HepG2 (cell line): ENCODE results near the gene IFT172. TPM values are rescaled to one million over a fixed set of nuclear protein-coding genes. Genes with fewer than 3 reads are reported as not detected.

Source experiments
- CBX5 ChIP-seq: sonication (generic); formaldehyde crosslinking; IDR thresholded peaks from 2 replicates; pipeline ENCODE4 v1.4.0; 2020; ENCODE audit warnings: missing genetic modification reagents, borderline replicate concordance
- ELF3 ChIP-seq: IDR thresholded peaks from 2 replicates; pipeline ENCODE4 v1.6.1; 2016; ENCODE audit warnings: missing genetic modification reagents, missing compliant biosample characterization
- FOXC1 ChIP-seq: sonication (generic); formaldehyde crosslinking; IDR thresholded peaks from 2 replicates; pipeline ENCODE4 v1.8.0; 2022; ENCODE audit warnings: mild to moderate bottlenecking, missing genetic modification reagents, borderline replicate concordance
- MAX ChIP-seq: IDR thresholded peaks from 2 replicates; pipeline ENCODE4 v1.6.1; 2012; ENCODE audit warnings: inconsistent platforms
- NFIC ChIP-seq: IDR thresholded peaks from 2 replicates; pipeline ENCODE4 v1.6.1; 2012; ENCODE audit warnings: mild to moderate bottlenecking, low read length, inconsistent platforms
- NR2C2 ChIP-seq: sonication (generic); formaldehyde crosslinking; IDR thresholded peaks from 2 replicates; pipeline ENCODE4 v1.4.0; 2020; ENCODE audit warnings: missing genetic modification reagents, mild to moderate bottlenecking, moderate library complexity, borderline replicate concordance
- NRL ChIP-seq: sonication (generic); formaldehyde crosslinking; IDR thresholded peaks from 2 replicates; pipeline ENCODE4 v1.5.0; 2020; ENCODE audit warnings: missing genetic modification reagents, mild to moderate bottlenecking, moderate library complexity, borderline replicate concordance
- POLR2G ChIP-seq: fragments of 200-400 bp; formaldehyde crosslinking; IDR thresholded peaks from 2 replicates; pipeline ENCODE4 v1.6.1; 2018; ENCODE audit warnings: mild to moderate bottlenecking, low read depth, low read length, moderate library complexity
- RAD21 ChIP-seq: fragments of 450-650 bp; formaldehyde crosslinking; IDR thresholded peaks from 2 replicates; pipeline ENCODE4 v1.5.0; 2020; ENCODE audit warnings: mild to moderate bottlenecking
- REST ChIP-seq, 2 experiments: IDR thresholded peaks; 2 replicates each; pipeline ENCODE4 v1.6.1; 2011 to 2012; ENCODE audit warnings: low read length in 2 of 2, borderline replicate concordance in 1 of 2, low read depth in 1 of 2, mild to moderate bottlenecking in 1 of 2, moderate library complexity in 1 of 2
- SOX13 ChIP-seq, 3 experiments: fragments of 450-650 bp in 1 of 3; sonication (generic) in 1 of 3; formaldehyde crosslinking in 1 of 3; IDR thresholded peaks in 2 of 3; conservative IDR thresholded peaks in 1 of 3; 2 replicates each; pipeline versions ENCODE4 v1.5.0 to v1.6.1; 2016 to 2020; ENCODE audit warnings: antibody characterized with exemption in 1 of 3, mild to moderate bottlenecking in 1 of 3, missing compliant biosample characterization in 1 of 3, missing genetic modification reagents in 1 of 3, moderate library complexity in 1 of 3
- TEAD3 ChIP-seq: optimal IDR thresholded peaks from 2 replicates; pipeline ENCODE3; 2016; ENCODE audit warnings: borderline replicate concordance
- ZBTB34 ChIP-seq: sonication (generic); formaldehyde crosslinking; IDR thresholded peaks from 2 replicates; pipeline ENCODE4 v1.8.0; 2022; ENCODE audit warnings: mild to moderate bottlenecking, missing genetic modification reagents
- ZFYVE20 ChIP-seq: sonication (generic); formaldehyde crosslinking; IDR thresholded peaks from 2 replicates; pipeline ENCODE4 v1.8.0; 2023; ENCODE audit warnings: low read depth, mild to moderate bottlenecking, moderate library complexity, missing genetic modification reagents, borderline replicate concordance
- ZKSCAN5 ChIP-seq: sonication (generic); formaldehyde crosslinking; IDR thresholded peaks from 2 replicates; pipeline ENCODE4 v1.5.1; 2020; ENCODE audit warnings: mild to moderate bottlenecking, missing genetic modification reagents
- ZNF432 ChIP-seq: sonication (generic); formaldehyde crosslinking; IDR thresholded peaks from 2 replicates; pipeline ENCODE4 v1.5.0; 2020; ENCODE audit warnings: missing genetic modification reagents, mild to moderate bottlenecking, borderline replicate concordance
- ZNF44 ChIP-seq: sonication (generic); formaldehyde crosslinking; IDR thresholded peaks from 2 replicates; pipeline ENCODE4 v1.5.1; 2020; ENCODE audit warnings: mild to moderate bottlenecking, missing genetic modification reagents
- ZNF572 ChIP-seq: sonication (generic); formaldehyde crosslinking; IDR thresholded peaks from 2 replicates; pipeline ENCODE4 v1.5.1; 2020; ENCODE audit warnings: mild to moderate bottlenecking, missing genetic modification reagents
- ZNF616 ChIP-seq: sonication (generic); formaldehyde crosslinking; IDR thresholded peaks from 2 replicates; pipeline ENCODE4 v1.5.0; 2020; ENCODE audit warnings: low read depth, mild to moderate bottlenecking, missing genetic modification reagents
- ZNF746 ChIP-seq: sonication (generic); formaldehyde crosslinking; IDR thresholded peaks from 2 replicates; pipeline ENCODE4 v1.8.0; 2022; ENCODE audit warnings: mild to moderate bottlenecking, missing genetic modification reagents
- ZNF839 ChIP-seq: sonication (generic); formaldehyde crosslinking; IDR thresholded peaks from 2 replicates; pipeline ENCODE4 v1.4.0; 2020; ENCODE audit warnings: missing genetic modification reagents, mild to moderate bottlenecking, borderline replicate concordance
- ZNF883 ChIP-seq: sonication (generic); formaldehyde crosslinking; IDR thresholded peaks from 2 replicates; pipeline ENCODE4 v1.5.1; 2020; ENCODE audit warnings: mild to moderate bottlenecking, missing genetic modification reagents; ENCODE audit errors: not compliant biosample characterization
- ZSCAN25 ChIP-seq: sonication (generic); formaldehyde crosslinking; IDR thresholded peaks from 2 replicates; pipeline ENCODE4 v1.8.0; 2022; ENCODE audit warnings: mild to moderate bottlenecking, missing genetic modification reagents
- polyA plus RNA-seq, 8 experiments: library from polyadenylated mRNA; depleted of rRNA in 3 of 8; stranded (reverse) in 7 of 8; unstranded in 1 of 8; fragments of >200 nt; fragmentation: Illumina TruSeq in 4 of 8; extraction: Trizol in 4 of 8; gene quantifications; 2 replicates each; pipeline versions ENCODE4 v1.2.1 to v1.2.3, GENCODE V29; 2011 to 2016; ENCODE audit warnings: low read depth in 4 of 8, missing spikeins in 1 of 8, mixed read lengths in 1 of 8; ENCODE audit not compliant: insufficient read depth in 1 of 8
- total RNA-seq, 5 experiments: library from RNA; depleted of rRNA; stranded (reverse); fragments of >200 nt; fragmentation: Illumina TruSeq; extraction: Trizol; gene quantifications; 2 replicates each; pipeline ENCODE4 v1.2.3, GENCODE V29; 2016; ENCODE audit warnings: low read depth in 1 of 5
- TF ChIP-seq, protein P1 (sequence below): IDR thresholded peaks from 2 replicates; pipeline ENCODE4 v1.6.1; 2016; ENCODE audit warnings: low read depth, control low read depth

The IFT172 gene
- total and polyA plus RNA-seq, 2 of the 13 experiments (the other 11 are each of a cell fraction or from before 2014, with no cell fraction given): 21.6 to 35.7 TPM

DNA sequence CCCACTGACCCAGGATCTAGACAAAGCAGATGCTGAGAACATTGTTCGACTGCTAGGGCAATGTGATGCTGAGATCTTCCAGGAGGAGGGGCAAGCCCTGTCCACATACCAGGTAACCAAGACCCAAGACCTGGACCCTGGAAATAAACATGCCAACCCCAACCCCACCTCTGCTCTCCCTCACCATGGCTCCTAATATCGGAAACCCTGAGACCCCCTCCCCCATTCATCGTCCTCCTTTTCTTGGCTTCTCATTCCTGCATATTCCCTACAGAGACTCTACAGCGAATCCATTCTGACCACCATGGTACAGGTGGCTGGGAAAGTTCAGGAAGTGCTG, 7.7 kb upstream of the IFT172 start (continued):
- TF ChIP-seq NRL (CRISPR knock-in tag): no peak; the same call in 1 of the 2 replicates
- 0 out of 2 replicates have a peak, but pooled peaks have one; percentile 15 for TF ChIP-seq NR2C2 (CRISPR knock-in tag)
- TF ChIP-seq FOXC1 (CRISPR knock-in tag): peak; percentile 1; the same call in 1 of the 2 replicates
- TF ChIP-seq ZNF616: no peak
- TF ChIP-seq ZSCAN25: peak; percentile 24; the same call in 1 of the 2 replicates
- no peak for TF ChIP-seq ELF3 (CRISPR knock-in tag)
- TF ChIP-seq ZNF44 (CRISPR knock-in tag): 0 out of 2 replicates have a peak, but pooled peaks have one; percentile 43
- no peak for TF ChIP-seq ZBTB34 (CRISPR knock-in tag)
- TF ChIP-seq CBX5 (CRISPR knock-in tag): no peak
- TF ChIP-seq NFIC: no peak
- 0 out of 2 replicates have a peak, but pooled peaks have one; percentile 4 for TF ChIP-seq MAX
- no peak for TF ChIP-seq ZNF432 (CRISPR knock-in tag)
- TF ChIP-seq, protein P1, sequence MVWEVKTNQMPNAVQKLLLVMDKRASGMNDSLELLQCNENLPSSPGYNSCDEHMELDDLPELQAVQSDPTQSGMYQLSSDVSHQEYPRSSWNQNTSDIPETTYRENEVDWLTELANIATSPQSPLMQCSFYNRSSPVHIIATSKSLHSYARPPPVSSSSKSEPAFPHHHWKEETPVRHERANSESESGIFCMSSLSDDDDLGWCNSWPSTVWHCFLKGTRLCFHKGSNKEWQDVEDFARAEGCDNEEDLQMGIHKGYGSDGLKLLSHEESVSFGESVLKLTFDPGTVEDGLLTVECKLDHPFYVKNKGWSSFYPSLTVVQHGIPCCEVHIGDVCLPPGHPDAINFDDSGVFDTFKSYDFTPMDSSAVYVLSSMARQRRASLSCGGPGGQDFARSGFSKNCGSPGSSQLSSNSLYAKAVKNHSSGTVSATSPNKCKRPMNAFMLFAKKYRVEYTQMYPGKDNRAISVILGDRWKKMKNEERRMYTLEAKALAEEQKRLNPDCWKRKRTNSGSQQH (CRISPR knock-in tag): peak; percentile 49; the same call in 1 of the 2 replicates
- TF ChIP-seq ZKSCAN5: peak; percentile 44; the same call in 1 of the 2 replicates
- no peak for TF ChIP-seq POLR2G
- TF ChIP-seq ZNF883 (CRISPR knock-in tag): no peak
- TF ChIP-seq REST (IDR thresholded peaks at IDR 0.05; ENCODE audit: borderline replicate concordance in 1 of 2, low read depth in 1 of 2, low read length in 2 of 2): no peak
- TF ChIP-seq ZFYVE20 (CRISPR knock-in tag): no peak
- no peak for TF ChIP-seq RAD21 (CRISPR knock-in tag)
- TF ChIP-seq ZNF572 (CRISPR knock-in tag): no peak
- TF ChIP-seq ZNF839: no peak
- peak; percentile 43 for TF ChIP-seq TEAD3 (CRISPR knock-in tag)
- no peak for TF ChIP-seq ZNF746 (CRISPR knock-in tag)
- no peak for TF ChIP-seq SOX13 (IDR thresholded peaks at IDR 0.05)
- 0 out of 4 replicates have a peak, but pooled peaks of 1 of the 2 experiments have one; percentile 0 for TF ChIP-seq SOX13 (CRISPR knock-in tag; conservative IDR thresholded peaks at IDR 0.05 in 1 of 2, IDR thresholded peaks at IDR 0.05 in 1 of 2)
